ENCODE data around the gene TASL. TPM values are rescaled to one million over a fixed set of nuclear protein-coding genes. Genes with fewer than 3 reads are reported as not detected.

TASL gene, protein sequence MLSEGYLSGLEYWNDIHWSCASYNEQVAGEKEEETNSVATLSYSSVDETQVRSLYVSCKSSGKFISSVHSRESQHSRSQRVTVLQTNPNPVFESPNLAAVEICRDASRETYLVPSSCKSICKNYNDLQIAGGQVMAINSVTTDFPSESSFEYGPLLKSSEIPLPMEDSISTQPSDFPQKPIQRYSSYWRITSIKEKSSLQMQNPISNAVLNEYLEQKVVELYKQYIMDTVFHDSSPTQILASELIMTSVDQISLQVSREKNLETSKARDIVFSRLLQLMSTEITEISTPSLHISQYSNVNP
- total RNA-seq (2021) = not detected in 2 replicates
- not detected for Bru-seq, nascent RNA
- BruChase-seq, experiment 1, labeled RNA remaining after a 2-hour chase = not detected
- not detected for BruChase-seq, experiment 2, labeled RNA remaining after a 6-hour chase
- long read RNA-seq = 0 reads

DNA sequence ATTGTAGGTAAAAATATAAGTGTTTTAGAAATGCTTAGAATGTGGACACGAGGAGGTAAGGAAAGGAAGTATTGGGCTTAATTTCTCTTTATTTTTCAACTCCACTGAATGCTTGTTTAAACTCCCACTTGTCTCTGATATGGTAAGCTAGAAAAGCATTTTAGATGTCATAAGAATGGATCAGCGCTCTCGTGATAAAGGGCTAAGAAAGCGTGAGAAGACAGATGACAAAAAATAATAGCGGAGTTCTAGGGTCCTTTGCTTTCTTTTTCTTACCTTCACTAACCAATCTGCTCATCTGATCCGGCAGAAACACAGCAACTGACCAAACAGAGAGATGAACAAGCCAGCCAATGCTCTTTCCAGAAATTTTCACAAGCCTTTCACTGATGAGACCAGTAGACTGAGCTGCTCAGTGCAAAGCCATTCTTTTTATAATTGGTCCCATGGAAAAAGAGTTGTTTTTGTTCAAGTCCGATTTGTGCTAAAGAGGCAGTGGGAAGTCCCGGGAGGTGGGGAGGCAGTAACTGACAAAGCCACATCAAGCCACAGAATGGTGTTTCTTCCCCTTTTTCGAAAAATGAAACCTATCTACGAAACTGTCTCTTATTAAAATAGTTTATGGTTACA is at the start of gene TASL:
TASL (minus strand) TSS at position 405 of the 630 bp plus-strand sequence. CDS start 17,411 bp downstream, outside the sequence.
- BruUV-seq (replicated peaks) = no TSS peak
- Histone ChIP-seq H3K27me3 (replicated peaks; ENCODE audit: insufficient read depth, low read depth, low read length, poor library complexity) (no peaks in the 10 kb centered on the region), H3K9me3 (ENCODE audit: low read depth, low read length, poor library complexity, severe bottlenecking) (no peaks in the 10 kb centered on the region), H3K36me3 (ENCODE audit: insufficient read depth, low read length, poor library complexity, severe bottlenecking) (no peaks in the 10 kb centered on the region), H3K4me1 (ENCODE audit: insufficient read depth, low read length, poor library complexity, severe bottlenecking) (no peaks in the 10 kb centered on the region), H3K4me3 (ENCODE audit: low read depth, low read length, poor library complexity, severe bottlenecking) (no peak within 1 kb of the TSS), H3K27ac (ENCODE audit: low read depth, low read length, poor library complexity, severe bottlenecking) (no peak within 1 kb of the TSS)
- CTCF ChIA-PET = no interaction called here
- intact Hi-C loops (cut with micrococcal nuclease; ENCODE audit: unreplicated experiment) = no loop called here
- TF ChIP-seq EZH2 (IDR thresholded peaks at IDR 0.05; ENCODE audit: borderline replicate concordance, low read depth, low read length, poor library complexity, severe bottlenecking) = no peak
- TF ChIP-seq, protein P1, sequence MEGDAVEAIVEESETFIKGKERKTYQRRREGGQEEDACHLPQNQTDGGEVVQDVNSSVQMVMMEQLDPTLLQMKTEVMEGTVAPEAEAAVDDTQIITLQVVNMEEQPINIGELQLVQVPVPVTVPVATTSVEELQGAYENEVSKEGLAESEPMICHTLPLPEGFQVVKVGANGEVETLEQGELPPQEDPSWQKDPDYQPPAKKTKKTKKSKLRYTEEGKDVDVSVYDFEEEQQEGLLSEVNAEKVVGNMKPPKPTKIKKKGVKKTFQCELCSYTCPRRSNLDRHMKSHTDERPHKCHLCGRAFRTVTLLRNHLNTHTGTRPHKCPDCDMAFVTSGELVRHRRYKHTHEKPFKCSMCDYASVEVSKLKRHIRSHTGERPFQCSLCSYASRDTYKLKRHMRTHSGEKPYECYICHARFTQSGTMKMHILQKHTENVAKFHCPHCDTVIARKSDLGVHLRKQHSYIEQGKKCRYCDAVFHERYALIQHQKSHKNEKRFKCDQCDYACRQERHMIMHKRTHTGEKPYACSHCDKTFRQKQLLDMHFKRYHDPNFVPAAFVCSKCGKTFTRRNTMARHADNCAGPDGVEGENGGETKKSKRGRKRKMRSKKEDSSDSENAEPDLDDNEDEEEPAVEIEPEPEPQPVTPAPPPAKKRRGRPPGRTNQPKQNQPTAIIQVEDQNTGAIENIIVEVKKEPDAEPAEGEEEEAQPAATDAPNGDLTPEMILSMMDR (conservative IDR thresholded peaks at IDR 0.05; ENCODE audit: low read depth, low read length) = no peak
- POLR2A ChIA-PET (ENCODE audit: low non-redundant PET) = no interaction called here
- no peak for DNase-seq (ENCODE audit: low spot score)

DNA sequence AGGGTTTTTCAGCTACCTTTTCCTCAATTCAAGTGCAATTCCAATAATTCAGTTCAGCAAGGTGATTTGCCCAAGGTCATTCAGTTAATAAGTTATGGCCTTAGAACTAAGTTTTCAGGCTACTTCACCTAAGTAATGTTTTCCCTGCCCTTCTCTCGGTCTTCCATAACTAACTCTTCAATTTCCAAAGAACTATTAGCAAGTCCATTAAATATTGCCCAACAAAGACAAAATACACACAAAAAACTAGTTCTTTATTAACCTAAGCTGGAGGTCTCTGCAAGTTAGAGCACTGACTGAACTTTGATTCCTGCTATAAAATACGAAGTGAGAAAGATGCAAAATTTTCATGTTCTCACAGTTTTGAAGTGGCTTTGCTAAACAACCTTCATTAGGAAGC is 48.8 kb upstream of the TASL start:
- Histone ChIP-seq H3K9me3 (ENCODE audit: low read depth, low read length, poor library complexity, severe bottlenecking) (peaks cover 8% of the 10 kb centered on the region), H3K36me3 (ENCODE audit: insufficient read depth, low read length, poor library complexity, severe bottlenecking) (no peaks in the 10 kb centered on the region), H3K4me1 (ENCODE audit: insufficient read depth, low read length, poor library complexity, severe bottlenecking) (no peaks in the 10 kb centered on the region), H3K4me3 (ENCODE audit: low read depth, low read length, poor library complexity, severe bottlenecking) (no peak overlapping the region), H3K27me3 (replicated peaks; ENCODE audit: insufficient read depth, low read depth, low read length, poor library complexity) (no peaks in the 10 kb centered on the region), H3K27ac (ENCODE audit: low read depth, low read length, poor library complexity, severe bottlenecking) (no peak overlapping the region)
- ChIA-PET CTCF (no interaction called here), POLR2A (ENCODE audit: low non-redundant PET) (no interaction called here)
- DNase-seq (ENCODE audit: low spot score) = no peak
- TF ChIP-seq, protein P1 (conservative IDR thresholded peaks at IDR 0.05; ENCODE audit: low read depth, low read length) = no peak
- TF ChIP-seq EZH2 (IDR thresholded peaks at IDR 0.05; ENCODE audit: borderline replicate concordance, low read depth, low read length, poor library complexity, severe bottlenecking) = no peak
- BruUV-seq (replicated peaks) = no TSS peak
- intact Hi-C loops (cut with micrococcal nuclease; ENCODE audit: unreplicated experiment) = no loop called here

DNA sequence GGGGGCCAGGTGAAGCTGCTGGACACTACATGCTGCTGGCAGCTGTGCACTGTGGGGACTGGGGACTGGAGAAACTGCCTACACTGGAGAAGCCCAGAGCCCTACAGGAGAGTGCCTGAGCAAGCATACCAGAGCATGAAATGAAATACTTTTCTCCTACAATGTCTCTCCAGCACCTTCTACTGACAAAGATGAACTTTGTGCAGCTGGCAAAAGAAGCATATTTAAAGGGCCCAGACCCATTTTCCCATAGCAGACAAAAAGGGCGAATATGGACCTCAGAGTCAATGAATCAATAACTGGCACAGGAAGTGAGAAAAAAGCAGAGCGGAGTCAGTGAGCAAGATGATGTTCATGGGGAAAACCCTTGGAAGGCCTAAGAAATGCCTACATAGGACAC is 44.8 kb upstream of the TASL start:
- H3K27me3 ChIP-seq (replicated peaks; ENCODE audit: insufficient read depth, low read depth, low read length, poor library complexity) = no peaks in the 10 kb centered on the region
- ChIA-PET CTCF (no interaction called here), POLR2A (ENCODE audit: low non-redundant PET) (no interaction called here)
- DNase-seq (ENCODE audit: low spot score) = no peak
- no peak overlapping the region for H3K4me3 ChIP-seq (ENCODE audit: low read depth, low read length, poor library complexity, severe bottlenecking)
- H3K4me1 ChIP-seq (ENCODE audit: insufficient read depth, low read length, poor library complexity, severe bottlenecking) = no peaks in the 10 kb centered on the region
- intact Hi-C loops (cut with micrococcal nuclease; ENCODE audit: unreplicated experiment) = no loop called here
- H3K36me3 ChIP-seq (ENCODE audit: insufficient read depth, low read length, poor library complexity, severe bottlenecking) = no peaks in the 10 kb centered on the region
- TF ChIP-seq EZH2 (IDR thresholded peaks at IDR 0.05; ENCODE audit: borderline replicate concordance, low read depth, low read length, poor library complexity, severe bottlenecking) = no peak
- TF ChIP-seq, protein P1 (conservative IDR thresholded peaks at IDR 0.05; ENCODE audit: low read depth, low read length) = no peak
- H3K27ac ChIP-seq (ENCODE audit: low read depth, low read length, poor library complexity, severe bottlenecking) = no peak overlapping the region
- peaks cover 8% of the 10 kb centered on the region for H3K9me3 ChIP-seq (ENCODE audit: low read depth, low read length, poor library complexity, severe bottlenecking)
- no TSS peak for BruUV-seq (replicated peaks)

Measured in A673 (cell line).